Measurements from ENCODE around the gene PTPRN2.
"Not testable (repeated sequence)": the region's sequence is repeated elsewhere in the genome, so short reads cannot be mapped to it uniquely, and the experiment has no call there.

PTPRN2 gene

GRCh38 chr7:158414002-158414401 is 173.6 kb downstream of the PTPRN2 start:
- no peak for DNase-seq

- DNase-seq, result no peak
Observed at GRCh38 chr7:158411232-158411950, 176.2 kb downstream of the PTPRN2 start.

GRCh38 chr7:158410720-158411119 is 176.9 kb downstream of the PTPRN2 start:
- DNase-seq, result no peak

GRCh38 chr7:158409816-158410330 is 177.8 kb downstream of the PTPRN2 start:
- DNase-seq, result no peak

GRCh38 chr7:158409120-158409519 is 178.5 kb downstream of the PTPRN2 start:
- no peak for DNase-seq

GRCh38 chr7:158408318-158408920 is 179.2 kb downstream of the PTPRN2 start:
- DNase-seq, result no peak

GRCh38 chr7:158407581-158408317 is 179.9 kb downstream of the PTPRN2 start:
- DNase-seq, result peak; percentile 10

GRCh38 chr7:158406801-158407200 is 180.8 kb downstream of the PTPRN2 start:
- no peak for DNase-seq

GRCh38 chr7:158406364-158406763 is 181.3 kb downstream of the PTPRN2 start:
- DNase-seq, result no peak

- not testable (repeated sequence) for DNase-seq
Observed at GRCh38 chr7:158405771-158406170, 181.9 kb downstream of the PTPRN2 start.

GRCh38 chr7:158405324-158405723 is 182.3 kb downstream of the PTPRN2 start:
- no peak for DNase-seq

GRCh38 chr7:158404031-158404761 is 183.4 kb downstream of the PTPRN2 start:
- DNase-seq, result no peak

- no peak for DNase-seq
Observed at GRCh38 chr7:158403013-158403821, 184.4 kb downstream of the PTPRN2 start.

GRCh38 chr7:158402471-158402870 is 185.2 kb downstream of the PTPRN2 start:
- no peak for DNase-seq

GRCh38 chr7:158401826-158402225 is 185.8 kb downstream of the PTPRN2 start:
- no peak for DNase-seq

GRCh38 chr7:158401295-158401694 is 186.3 kb downstream of the PTPRN2 start:
- no peak for DNase-seq

GRCh38 chr7:158400601-158401225 is 186.9 kb downstream of the PTPRN2 start:
- no peak for DNase-seq

- DNase-seq, result no peak
Observed at GRCh38 chr7:158399762-158400161, 187.9 kb downstream of the PTPRN2 start.

- no peak for DNase-seq
Observed at GRCh38 chr7:158398750-158399149, 188.9 kb downstream of the PTPRN2 start.

GRCh38 chr7:158397885-158398284 is 189.7 kb downstream of the PTPRN2 start:
- no peak for DNase-seq

Measured in fibroblast of skin of abdomen (primary cell).